NCI-H748 (cell line): ENCODE data around the gene INSM2.

Source experiments
- DNase-seq: peaks from one replicate; lab custom pipeline; 2025; ENCODE audit not compliant: unreplicated experiment; lab: John Stamatoyannopoulos, UW

Gene INSM2

GRCh38 chr14:35533357-35534207 lies at the start of gene INSM2:
Gene INSM2 (plus strand): TSS chr14:35534164. CDS start chr14:35534253, 89 bp downstream.
- peak; percentile 93 for DNase-seq

DNA sequence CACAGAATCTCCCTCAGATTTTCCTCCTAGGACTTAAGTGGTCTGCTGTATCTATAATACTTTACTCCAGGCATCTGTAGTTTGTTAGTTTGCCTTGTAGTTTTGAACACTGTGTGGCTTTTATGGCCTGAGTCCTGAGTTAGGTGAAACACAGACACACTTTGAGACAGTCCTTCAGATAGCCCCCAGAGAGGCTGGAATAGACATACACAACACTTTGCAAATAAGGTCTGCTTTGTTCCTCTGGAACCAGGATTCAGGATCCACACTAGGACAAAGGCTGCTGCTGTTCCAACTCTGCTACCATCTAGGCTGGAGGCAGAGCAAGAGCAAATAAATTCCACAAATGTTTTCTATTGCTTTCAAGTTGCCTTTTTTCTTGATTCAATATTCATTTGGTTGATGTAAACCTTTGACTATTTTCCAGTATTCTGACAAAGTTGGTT lies 41.4 kb upstream of the INSM2 start:
- no peak for DNase-seq

DNA sequence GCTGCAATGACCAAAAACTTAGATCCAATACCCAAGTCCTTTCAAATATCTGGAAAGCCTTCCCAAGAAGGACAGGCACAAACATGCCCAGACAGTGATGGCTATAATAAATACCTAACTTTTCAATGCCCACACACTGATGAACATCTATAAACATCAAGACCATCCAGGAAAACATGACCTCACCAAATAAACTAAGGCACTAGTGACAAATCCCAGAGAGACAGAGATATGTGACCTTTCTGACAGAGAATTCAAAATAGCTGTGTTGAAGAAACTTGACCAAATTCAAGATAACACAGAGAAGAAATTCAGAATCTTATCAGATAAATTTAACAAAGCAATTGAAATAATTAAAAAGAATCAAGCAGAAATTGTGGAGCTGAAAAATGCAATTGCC lies 38.7 kb upstream of the INSM2 start:
- DNase-seq, result no peak

GRCh38 chr14:35499180-35499579 lies 34.8 kb upstream of the INSM2 start:
- no peak for DNase-seq

DNA sequence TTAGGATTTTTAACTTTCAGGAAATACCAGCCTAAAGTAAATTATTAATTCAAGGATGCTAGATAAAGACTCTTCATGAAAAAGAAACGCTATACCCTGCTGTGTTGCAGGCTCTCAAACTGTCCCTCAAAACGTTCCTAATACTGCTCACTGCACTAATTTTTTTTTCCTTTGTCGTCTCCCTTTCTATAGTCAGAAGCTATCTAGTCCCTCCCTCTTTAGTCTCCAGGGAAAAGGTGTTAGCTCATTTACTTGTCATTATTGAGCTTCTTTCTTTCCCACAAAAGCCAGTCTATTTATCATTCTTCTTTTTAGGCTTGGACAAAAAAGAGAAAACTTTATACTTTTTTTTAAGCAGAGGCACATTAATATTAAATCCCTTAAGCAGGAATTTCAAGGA lies 30.3 kb upstream of the INSM2 start:
- no peak for DNase-seq

DNA sequence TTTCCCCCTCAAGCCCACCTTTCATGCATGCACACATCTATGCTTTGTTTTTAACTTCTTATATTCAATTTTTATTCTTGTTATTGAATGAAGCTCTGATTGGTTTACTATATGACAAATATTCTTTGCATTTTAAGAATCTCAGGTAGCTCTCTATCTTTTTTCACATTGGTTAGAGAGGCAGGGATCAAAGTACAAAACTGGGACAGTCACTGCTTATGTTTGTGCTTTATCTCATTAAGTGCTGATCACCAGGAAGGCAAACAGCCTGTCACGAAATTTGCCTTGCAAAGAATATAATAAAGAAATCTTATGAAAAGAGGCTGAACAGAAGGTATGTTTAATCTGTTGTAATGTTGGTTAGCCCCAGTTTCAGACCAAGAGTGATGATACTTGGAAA lies 29.7 kb upstream of the INSM2 start:
- no peak for DNase-seq

DNA sequence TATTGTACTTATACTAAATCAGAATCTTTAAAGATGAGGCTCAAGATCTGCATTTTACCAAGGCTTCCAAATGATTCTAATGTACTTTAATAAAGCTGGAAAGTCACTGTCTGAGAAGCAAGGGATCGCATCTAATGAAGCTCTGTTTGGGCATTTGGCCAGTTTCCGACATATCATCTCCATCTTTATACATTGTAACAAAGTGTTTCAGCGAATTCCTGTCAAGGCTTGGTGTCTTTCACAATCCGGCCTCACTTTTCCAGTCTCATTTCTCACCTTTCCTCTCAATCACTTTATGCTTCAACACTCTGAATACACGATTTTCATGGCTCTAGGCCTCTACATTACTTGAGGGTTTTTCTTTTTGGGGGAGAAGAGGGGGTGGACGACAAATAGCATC lies 27.5 kb upstream of the INSM2 start:
- DNase-seq, result no peak

- no peak for DNase-seq
Measured at GRCh38 chr14:35506927-35507326, 27.0 kb upstream of the INSM2 start.

GRCh38 chr14:35509846-35510245 lies 24.1 kb upstream of the INSM2 start:
- no peak for DNase-seq

- no peak for DNase-seq
Measured at GRCh38 chr14:35512765-35513164, 21.2 kb upstream of the INSM2 start.

- DNase-seq, result no peak
Measured at GRCh38 chr14:35515916-35516315, 18.0 kb upstream of the INSM2 start.

- no peak for DNase-seq
Measured at GRCh38 chr14:35519986-35520385, 14.0 kb upstream of the INSM2 start.

DNA sequence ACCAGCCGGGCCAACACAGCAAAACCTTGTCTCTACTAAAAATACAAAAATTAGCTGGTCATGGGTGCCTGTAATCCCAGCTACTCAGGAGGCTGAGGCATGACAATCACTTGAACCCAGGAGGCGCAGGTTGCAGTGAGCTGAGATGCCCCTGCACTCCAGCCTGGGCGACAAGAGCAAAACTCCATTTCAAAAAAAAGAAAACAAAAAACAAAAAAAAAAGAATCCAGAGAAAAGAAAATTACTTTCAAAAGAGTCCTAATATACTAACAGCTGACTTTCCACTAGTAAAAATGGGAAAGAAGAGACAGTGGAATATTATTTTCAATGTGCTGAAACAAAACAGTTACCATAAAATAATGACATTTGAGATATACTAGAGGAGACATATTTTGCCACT lies 8.3 kb upstream of the INSM2 start:
- DNase-seq, result no peak

GRCh38 chr14:35526962-35527361 lies 7.0 kb upstream of the INSM2 start:
- DNase-seq, result peak; percentile 11

DNA sequence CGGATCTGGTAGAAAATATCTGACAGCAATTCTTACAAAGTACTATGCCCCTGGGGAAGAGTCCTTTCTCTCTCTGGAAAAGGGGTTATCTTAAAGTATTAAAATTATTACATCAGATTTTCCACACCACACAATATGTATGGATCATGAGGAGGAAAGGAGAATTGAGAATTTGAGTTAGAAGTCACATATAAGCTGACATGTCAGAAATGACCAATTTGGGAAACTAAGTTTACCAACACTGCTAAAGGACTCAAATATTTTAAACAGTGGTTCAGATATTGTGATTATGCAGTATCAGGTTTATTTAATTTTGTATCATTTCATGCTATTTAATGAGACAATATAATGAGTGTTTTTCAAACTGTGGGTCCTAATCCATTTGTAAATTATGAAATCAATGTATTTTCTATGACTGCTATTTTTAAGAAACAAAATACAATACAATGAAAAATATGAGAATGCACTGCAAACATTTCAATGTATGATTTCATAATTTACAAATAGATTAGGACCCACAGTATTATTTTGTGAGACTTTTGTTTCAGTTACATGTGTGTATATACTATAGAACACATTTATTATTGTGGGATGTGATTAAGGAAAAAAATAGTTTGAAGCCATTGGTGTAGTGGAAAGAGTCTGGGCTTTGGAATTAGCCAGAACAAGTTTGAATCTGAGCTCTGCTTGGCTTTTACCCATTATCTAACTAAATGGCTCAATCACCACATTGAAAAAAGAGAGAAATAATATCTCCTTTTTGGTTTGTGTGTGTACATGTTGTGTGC lies 1.8 kb upstream of the INSM2 start:
- DNase-seq, result no peak

GRCh38 chr14:35532783-35533356 lies 1.1 kb upstream of the INSM2 start:
- no peak for DNase-seq

GRCh38 chr14:35534208-35534872 lies 376 bp downstream of the INSM2 start:
- DNase-seq, result peak; percentile 55

DNA sequence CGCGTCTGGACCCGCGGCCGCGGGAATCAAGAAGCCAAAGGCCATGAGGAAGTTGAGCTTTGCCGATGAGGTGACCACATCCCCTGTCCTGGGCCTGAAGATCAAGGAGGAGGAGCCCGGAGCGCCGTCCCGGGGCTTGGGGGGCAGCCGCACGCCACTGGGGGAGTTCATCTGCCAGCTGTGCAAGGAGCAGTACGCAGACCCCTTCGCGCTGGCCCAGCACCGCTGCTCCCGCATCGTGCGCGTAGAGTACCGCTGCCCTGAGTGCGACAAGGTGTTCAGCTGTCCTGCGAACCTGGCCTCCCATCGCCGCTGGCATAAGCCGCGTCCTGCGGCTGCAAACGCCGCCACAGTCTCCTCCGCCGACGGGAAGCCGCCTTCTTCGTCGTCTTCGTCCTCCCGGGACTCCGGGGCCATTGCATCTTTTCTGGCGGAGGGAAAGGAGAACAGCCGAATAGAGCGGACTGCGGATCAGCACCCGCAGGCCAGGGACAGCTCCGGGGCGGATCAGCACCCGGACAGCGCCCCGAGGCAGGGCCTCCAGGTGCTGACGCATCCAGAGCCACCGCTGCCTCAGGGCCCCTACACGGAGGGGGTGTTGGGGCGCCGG lies 1.0 kb downstream of the INSM2 start:
- peak; percentile 62 for DNase-seq

- peak; percentile 61 for DNase-seq
Measured at GRCh38 chr14:35535483-35536112, 1.6 kb downstream of the INSM2 start.

DNA sequence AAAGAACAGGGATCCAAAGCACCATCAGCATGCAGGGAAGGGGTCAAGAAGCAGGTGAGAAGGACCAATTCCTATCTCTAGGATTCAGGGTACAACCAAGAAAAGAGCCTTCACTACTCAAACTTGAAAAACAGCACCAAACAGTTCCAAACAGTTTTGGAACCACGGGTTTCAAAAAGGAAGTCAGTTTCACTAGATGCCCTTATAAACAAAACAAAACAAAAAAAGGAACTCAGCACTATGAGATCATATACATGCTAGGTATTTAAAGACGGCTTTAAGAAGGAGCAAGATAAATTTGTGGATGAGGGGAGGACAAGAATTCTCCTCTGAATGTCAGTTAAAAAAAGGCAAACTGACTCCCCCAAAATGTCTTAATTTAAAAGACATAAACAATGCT lies 6.0 kb downstream of the INSM2 start:
- no peak for DNase-seq
